Stomach (tissue), 9 donors: ENCODE results near the gene DDN. TPM values are rescaled to one million over a fixed set of nuclear protein-coding genes. Genes with fewer than 3 reads are reported as not detected.

Experiments used
- DNase-seq, 2 donors: peaks; one replicate each; pipeline versions ENCODE4 v3.0.0 to v3.0.0-alpha.2; 2013 to 2019
- H3K27ac ChIP-seq, 5 donors: fragments of 200-600 bp in 4 of 5; sonication (generic) in 4 of 5; one replicate each; pipeline ENCODE4 v1.5.1; 2013 to 2019; ENCODE audit warnings: mild to moderate bottlenecking in 1 of 5, moderate library complexity in 1 of 5
- H3K27me3 ChIP-seq, 3 donors: fragments of 200-600 bp; sonication (generic); one replicate each; pipeline ENCODE4 v1.5.1; 2017 to 2019; ENCODE audit warnings: mixed run types in 1 of 3
- H3K36me3 ChIP-seq, 4 donors: fragments of 200-600 bp; sonication (generic); 1 replicate in 3 of 4; 2 replicates in 1 of 4; pipeline ENCODE4 v1.5.1; 2016 to 2019
- H3K4me1 ChIP-seq, 4 donors: fragments of 200-600 bp; sonication (generic); one replicate each; pipeline ENCODE4 v1.5.1; 2016 to 2019
- H3K4me3 ChIP-seq, 4 donors: fragments of 200-600 bp; sonication (generic) in 3 of 4; one replicate each; pipeline ENCODE4 v1.5.1; 2016 to 2019; ENCODE audit warnings: mild to moderate bottlenecking in 1 of 4
- H3K9me3 ChIP-seq, 4 donors: fragments of 200-600 bp; sonication (generic); one replicate each; pipeline ENCODE4 v1.5.1; 2016 to 2019
- EP300 ChIP-seq: sonication (generic); formaldehyde crosslinking; IDR thresholded peaks from one replicate; pipeline ENCODE4 v1.6.1; 2017; ENCODE audit warnings: antibody characterized with exemption
- POLR2A ChIP-seq, 4 donors: fragments of 450-650 bp; IDR thresholded peaks; one replicate each; pipeline ENCODE4 v1.6.1; 2016; ENCODE audit warnings: antibody characterized with exemption in 4 of 4, control low read depth in 2 of 4, mild to moderate bottlenecking in 1 of 4, moderate library complexity in 1 of 4
- POLR2AphosphoS5 ChIP-seq, 3 donors: sonication (generic); formaldehyde crosslinking; IDR thresholded peaks; one replicate each; pipeline ENCODE4 v1.6.1; 2016; ENCODE audit warnings: antibody characterized with exemption in 3 of 3
- WGBS, 5 donors: extraction: QIAGEN DNeasy Blood & Tissue Kit in 3 of 5; methylation state at CpG; one replicate each; pipeline versions ENCODE4 v1.1.5 to v1.1.7; 2013 to 2018; 5-methylcytosine and 5-hydroxymethylcytosine counted together
- intact Hi-C: fragments of 100-400 bp; cut with DNase I; formaldehyde crosslinking; loops from one replicate; pipeline ENCODE4 v1.15.1; 2023; ENCODE audit warnings: low total_unique reads
- polyA plus RNA-seq, 3 donors: library from polyadenylated mRNA; stranded (reverse); fragments of 200-250 nt; gene quantifications; one replicate each; pipeline ENCODE4 v1.2.3, GENCODE V29; 2013
- total RNA-seq, 5 donors: library from RNA; depleted of rRNA; stranded (reverse); fragments of >200 nt; gene quantifications; one replicate each; pipeline versions ENCODE4 v1.1.0 to v1.2.3, GENCODE V29; 2014 to 2016
- TF ChIP-seq, protein P1 (sequence below), 7 experiments: fragments of 450-650 bp in 4 of 7; fragments of 200-600 bp in 3 of 7; sonication (generic) in 3 of 7; IDR thresholded peaks; one replicate each; pipeline ENCODE4 v1.5.1; 2016 to 2019; ENCODE audit warnings: antibody characterized with exemption in 7 of 7, control low read depth in 2 of 7, mild to moderate bottlenecking in 1 of 7
- donor health status: healthy with polysubstance abuse.
- donor health status: Bipolar disorder and iron deficiency.
- donor health status: healthy.

The DDN gene
- total and polyA plus RNA-seq, 8 donors, result 0.08 to 0.31 (median 0.19) TPM; not detected in 4

DNA sequence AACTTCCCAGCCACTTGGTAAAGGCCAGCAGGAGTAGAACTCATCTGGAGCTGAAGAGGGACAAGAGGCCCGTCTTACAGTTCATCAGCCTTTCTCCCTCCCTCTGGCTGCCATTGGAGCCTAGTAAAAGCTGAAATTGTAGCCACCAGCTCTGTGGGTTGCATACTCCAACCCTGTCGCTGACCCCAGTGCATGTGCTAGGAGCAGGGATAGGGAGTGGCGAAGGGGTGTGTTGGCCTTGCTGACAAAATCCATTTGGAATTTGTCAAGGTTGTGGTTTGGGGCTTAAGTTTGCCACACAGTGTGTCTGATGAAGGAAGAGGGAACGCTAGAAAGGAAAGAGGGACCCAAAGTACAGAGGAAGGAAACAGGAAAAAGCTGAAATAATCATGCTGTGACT is 37.8 kb downstream of the DDN start:
- WGBS, 5 donors, result 30 to 57% (median 44%) methylated on average over 4 of the region's 4 CpGs
- no peak overlapping the region for H3K4me3 ChIP-seq
- H3K27me3 ChIP-seq, result peaks cover 0 to 19% (median 0%) of the 10 kb centered on the region in 3 donors
- H3K36me3 ChIP-seq, result no peaks in the 10 kb centered on the region
- H3K4me1 ChIP-seq, result peaks cover 0 to 9% (median 8%) of the 10 kb centered on the region in 4 donors
- TF ChIP-seq POLR2AphosphoS5 (IDR thresholded peaks at IDR 0.05), result no peak
- no peak for TF ChIP-seq POLR2A (IDR thresholded peaks at IDR 0.05)
- no peak for TF ChIP-seq EP300
- TF ChIP-seq, protein P1, sequence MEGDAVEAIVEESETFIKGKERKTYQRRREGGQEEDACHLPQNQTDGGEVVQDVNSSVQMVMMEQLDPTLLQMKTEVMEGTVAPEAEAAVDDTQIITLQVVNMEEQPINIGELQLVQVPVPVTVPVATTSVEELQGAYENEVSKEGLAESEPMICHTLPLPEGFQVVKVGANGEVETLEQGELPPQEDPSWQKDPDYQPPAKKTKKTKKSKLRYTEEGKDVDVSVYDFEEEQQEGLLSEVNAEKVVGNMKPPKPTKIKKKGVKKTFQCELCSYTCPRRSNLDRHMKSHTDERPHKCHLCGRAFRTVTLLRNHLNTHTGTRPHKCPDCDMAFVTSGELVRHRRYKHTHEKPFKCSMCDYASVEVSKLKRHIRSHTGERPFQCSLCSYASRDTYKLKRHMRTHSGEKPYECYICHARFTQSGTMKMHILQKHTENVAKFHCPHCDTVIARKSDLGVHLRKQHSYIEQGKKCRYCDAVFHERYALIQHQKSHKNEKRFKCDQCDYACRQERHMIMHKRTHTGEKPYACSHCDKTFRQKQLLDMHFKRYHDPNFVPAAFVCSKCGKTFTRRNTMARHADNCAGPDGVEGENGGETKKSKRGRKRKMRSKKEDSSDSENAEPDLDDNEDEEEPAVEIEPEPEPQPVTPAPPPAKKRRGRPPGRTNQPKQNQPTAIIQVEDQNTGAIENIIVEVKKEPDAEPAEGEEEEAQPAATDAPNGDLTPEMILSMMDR (IDR thresholded peaks at IDR 0.05), result no peak
- no peak overlapping the region for H3K27ac ChIP-seq
- DNase-seq, result no peak
- no peaks in the 10 kb centered on the region for H3K9me3 ChIP-seq
- intact Hi-C loops, result no loop called here

DNA sequence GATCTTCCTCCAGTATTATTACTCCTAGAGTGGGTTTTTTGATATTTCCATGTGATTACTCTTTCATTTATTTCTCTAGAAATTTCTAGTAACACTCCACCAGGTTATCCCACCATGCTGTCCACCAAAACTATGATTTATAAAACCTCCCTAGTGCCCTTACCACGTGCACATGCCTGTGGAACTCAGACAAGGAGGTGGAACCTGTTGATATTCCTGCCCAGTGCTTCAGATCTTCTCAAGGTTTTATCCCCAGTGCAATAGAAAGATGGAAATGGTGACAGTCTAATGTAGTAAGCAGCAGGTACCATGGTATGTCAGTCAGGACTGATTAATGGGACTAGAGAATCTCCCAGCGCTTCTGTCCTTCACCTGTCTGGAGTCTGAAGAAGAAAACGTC is 38.3 kb downstream of the DDN start:
- Histone ChIP-seq H3K9me3 (no peaks in the 10 kb centered on the region), H3K36me3 (no peaks in the 10 kb centered on the region), H3K4me1 (peaks cover 4 to 14% (median 10%) of the 10 kb centered on the region in 4 donors), H3K4me3 (no peak overlapping the region), H3K27ac (no peak overlapping the region), H3K27me3 (peaks cover 0 to 14% (median 0%) of the 10 kb centered on the region in 3 donors)
- TF ChIP-seq EP300 (no peak), POLR2A (IDR thresholded peaks at IDR 0.05) (no peak), POLR2AphosphoS5 (IDR thresholded peaks at IDR 0.05) (no peak)
- TF ChIP-seq, protein P1 (IDR thresholded peaks at IDR 0.05), result no peak
- intact Hi-C loops, result no loop called here
- DNase-seq, result no peak
- 52 to 68% (median 54%) methylated on average over 3 of the region's 3 CpGs for WGBS, 5 donors

DNA sequence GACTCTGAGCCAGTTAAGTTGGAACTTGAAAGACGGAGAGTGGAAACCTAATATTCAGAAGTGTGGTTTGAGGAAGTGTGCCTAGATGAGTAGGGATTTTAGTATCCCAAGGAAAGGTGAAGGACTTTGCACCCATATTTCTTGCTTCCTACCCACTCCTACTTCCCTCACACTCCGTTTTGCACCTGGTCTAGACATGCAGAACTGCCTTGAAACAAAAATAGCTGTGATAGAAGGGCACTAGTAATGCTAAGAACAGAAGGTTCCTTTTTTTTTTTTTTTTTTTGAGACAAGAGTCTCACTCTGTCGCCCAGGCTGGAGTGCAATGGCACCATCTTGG is 41.2 kb downstream of the DDN start:
- TF ChIP-seq, protein P1 (IDR thresholded peaks at IDR 0.05), result no peak
- TF ChIP-seq POLR2AphosphoS5 (IDR thresholded peaks at IDR 0.05) (no peak), POLR2A (IDR thresholded peaks at IDR 0.05) (no peak), EP300 (no peak)
- peaks cover 7 to 35% (median 20%) of the 10 kb centered on the region in 4 donors for H3K4me1 ChIP-seq
- intact Hi-C loops, result no loop called here
- 15 to 42% (median 24%) methylated on average over 3 of the region's 3 CpGs for WGBS, 5 donors
- DNase-seq, result no peak
- H3K27ac ChIP-seq, result peak overlapping the region in 1 of 5 donors; percentile 92
- peak overlapping the region; percentile 84 to 100 (median 96) for H3K4me3 ChIP-seq
- no peaks in the 10 kb centered on the region for H3K27me3 ChIP-seq
- peaks cover 1 to 10% (median 5%) of the 10 kb centered on the region in 4 donors for H3K36me3 ChIP-seq
- H3K9me3 ChIP-seq, result no peaks in the 10 kb centered on the region

DNA sequence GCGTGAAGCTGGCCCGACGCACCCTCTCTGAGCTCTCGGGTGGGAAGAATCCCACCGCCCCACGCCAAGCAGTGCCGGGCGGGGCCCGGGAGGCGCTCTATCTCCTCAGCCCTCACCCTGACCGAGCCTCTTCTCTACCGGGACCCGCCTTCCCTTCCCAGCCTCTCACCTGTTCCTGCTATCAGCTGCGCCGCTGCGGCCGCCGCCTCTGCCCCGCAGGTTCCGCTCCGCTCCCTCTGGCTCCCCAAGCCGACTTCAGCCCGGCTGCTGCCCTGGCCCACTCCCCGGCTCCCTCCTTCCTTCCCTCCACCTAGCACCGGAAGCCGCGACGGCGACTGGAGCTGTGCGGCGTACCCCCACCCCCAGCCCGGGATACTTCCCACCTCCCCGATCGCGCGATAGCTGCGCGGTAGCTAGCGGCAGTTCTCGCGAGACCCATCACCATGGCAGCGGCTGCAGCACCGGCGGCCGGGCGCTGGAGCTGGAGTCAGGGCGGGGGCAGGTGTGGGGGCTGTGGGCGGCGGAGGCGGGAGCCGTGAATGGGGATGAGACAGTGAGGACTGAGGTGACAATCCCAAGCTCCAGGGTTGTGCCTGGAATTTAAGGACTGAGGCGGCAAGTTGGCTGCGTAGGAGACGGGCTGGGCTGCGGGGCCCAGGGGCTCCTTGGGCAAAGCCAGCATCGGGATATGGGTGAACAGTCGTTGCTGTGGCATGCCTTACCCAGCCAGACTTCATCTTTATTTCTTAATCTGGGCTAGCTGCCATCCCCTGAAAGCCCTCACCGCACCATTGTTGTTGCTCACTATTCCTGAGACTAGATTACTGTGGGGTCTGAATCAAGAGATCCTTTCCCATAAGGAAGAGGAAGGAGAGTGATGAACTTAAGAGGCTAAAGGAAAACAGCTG is 41.8 kb downstream of the DDN start, which contains the start of gene ARF3:
Gene ARF3, minus strand, starts transcription at position 347 of the 908 bp plus-strand sequence. CDS start 16,392 bp downstream, outside the sequence.
- H3K4me1 ChIP-seq, result peaks cover 7 to 35% (median 20%) of the 10 kb centered on the region in 4 donors
- no peaks in the 10 kb centered on the region for H3K9me3 ChIP-seq
- peak within 1 kb of the TSS; percentile 80 to 92 (median 85) for H3K27ac ChIP-seq
- 0 to 1% (median 0%) methylated on average over 53 to 58 of the region's 58 CpGs for WGBS, 5 donors
- peak within 1 kb of the TSS; percentile 84 to 100 (median 96) for H3K4me3 ChIP-seq
- intact Hi-C loops, result no loop called here
- TF ChIP-seq POLR2AphosphoS5 (IDR thresholded peaks at IDR 0.05) (peak in 2 of 3 donors; percentile 77 to 90), EP300 (no peak)
- peaks cover 5 to 16% (median 11%) of the 10 kb centered on the region in 4 donors for H3K36me3 ChIP-seq
- no peaks in the 10 kb centered on the region for H3K27me3 ChIP-seq
- peak; percentile 96 to 98 for DNase-seq
